GM18870 (cell line): ENCODE data around the gene ADCK1.
"Not testable (repeated sequence)": the region's sequence is repeated elsewhere in the genome, so short reads cannot be mapped to it uniquely, and the experiment has no call there.

ENCODE experiments used
- ATAC-seq: cut with Tn5 transposase; IDR thresholded peaks from one replicate; pipeline ENCODE4 v1.9.1; 2021; ENCODE audit warnings: moderate library complexity; ENCODE audit not compliant: unreplicated experiment

ADCK1 gene

GRCh38 chr14:77892890-77893484, 93.1 kb downstream of the ADCK1 start:
- ATAC-seq: no peak

DNA sequence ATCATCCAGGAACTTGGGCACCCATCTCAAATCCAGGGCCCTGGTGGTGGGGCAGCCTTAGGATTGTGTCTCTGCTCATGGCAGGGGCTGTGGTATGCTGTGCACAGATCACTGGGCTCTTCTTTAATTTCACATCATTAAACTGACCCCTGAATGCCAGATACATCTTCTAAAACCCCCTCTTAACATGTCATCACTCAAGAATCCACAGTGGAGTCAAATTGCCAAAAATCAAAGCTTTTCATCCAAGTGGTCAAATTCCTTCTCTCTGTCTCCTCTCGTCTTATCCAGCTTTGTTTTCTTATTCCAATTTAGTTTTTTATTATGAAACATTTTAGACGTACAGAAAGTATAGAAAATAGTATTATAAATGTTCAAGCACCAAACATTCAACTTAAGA, 97.5 kb downstream of the ADCK1 start:
- no peak for ATAC-seq

DNA sequence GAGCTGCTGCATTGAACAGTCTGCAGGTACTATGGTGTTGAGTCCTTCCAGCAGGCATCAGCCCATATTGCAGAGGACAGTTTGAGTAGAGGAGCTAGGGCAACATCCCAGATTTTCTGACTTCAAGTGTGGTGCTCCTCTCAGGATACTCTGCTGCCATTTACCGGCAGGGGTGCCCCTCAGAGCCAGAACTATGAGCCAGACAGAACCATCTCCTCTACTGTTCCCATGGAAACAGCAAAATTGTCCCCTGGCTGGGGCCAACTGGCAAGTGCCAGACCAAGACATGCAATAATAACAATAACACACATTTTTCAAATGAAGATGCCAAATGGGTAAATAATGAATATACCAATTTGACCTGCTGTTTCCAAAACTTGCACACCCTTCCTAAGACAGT, 102.9 kb downstream of the ADCK1 start:
- ATAC-seq: no peak

GRCh38 chr14:77903221-77903620, 103.3 kb downstream of the ADCK1 start:
- ATAC-seq: no peak

DNA sequence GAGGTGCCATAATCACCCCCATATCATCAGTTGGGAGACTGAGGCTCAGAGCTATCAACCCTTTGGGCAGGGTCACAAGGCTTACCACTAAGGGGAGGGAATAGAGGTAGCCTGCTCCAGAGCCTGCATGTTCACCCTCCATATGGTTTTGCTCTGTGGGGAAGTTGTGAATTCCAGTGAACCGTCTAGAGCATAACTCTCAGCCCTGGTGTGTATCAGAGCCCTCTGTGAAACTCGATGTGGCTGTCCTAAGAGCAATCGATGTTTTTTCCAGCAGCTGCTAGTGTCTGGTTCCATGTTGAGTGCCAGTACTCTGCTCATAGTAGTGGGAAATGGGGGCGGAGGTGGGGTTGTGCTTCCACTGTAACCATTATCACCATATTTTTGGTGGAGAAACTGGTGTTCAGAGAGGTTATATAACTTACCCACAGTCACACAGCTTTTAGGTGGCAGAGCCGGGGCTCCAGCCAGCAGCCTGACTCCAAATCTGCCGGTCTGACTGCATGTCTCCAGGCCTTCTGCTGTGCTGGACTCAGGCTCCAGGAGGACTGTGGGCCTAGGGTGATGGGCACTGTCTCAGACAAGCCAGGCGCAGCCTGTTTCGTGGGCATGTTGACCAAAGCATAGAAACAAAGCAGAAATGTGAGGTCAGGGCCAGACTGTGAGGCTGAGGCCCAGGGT, 104.2 kb downstream of the ADCK1 start:
- no peak for ATAC-seq

DNA sequence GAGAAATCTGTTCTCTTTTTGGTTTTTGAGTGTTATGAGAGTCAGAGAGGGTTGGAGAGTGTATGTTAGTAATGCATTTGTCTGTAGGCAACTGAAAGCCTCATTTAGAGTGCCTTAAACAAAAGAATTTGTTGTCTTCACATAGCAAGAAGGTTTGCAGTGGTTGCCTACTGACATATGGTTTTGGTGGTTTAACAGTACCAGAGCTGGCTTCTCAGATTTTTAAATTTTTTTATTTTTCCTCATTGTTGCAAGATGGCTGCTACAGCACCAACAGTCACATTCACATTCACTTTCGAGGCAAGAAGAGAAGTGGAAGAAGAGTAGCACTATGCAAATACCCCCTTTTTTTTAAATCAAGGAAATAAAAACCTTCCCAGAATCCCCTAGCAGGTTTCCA, 106.5 kb downstream of the ADCK1 start:
- no peak for ATAC-seq

DNA sequence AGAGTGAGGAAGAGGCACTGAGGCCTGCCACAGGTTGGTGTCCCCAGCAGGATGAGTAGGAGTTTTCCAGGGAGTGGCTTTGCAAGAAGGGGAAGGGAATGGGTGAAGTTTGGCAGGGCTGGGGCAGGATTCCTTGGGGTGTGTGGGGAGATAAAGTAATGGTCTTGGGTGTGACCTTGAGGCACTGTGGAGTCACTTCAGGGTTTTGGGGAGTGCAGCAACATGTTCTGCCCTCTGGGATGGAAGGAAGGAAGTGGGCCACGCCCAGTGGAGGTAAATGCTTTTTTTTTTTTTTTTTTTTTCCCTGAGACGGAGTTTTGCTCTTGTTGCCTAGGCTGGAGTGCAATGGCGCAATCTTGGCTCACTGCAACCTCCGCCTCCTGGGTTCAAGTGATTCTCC, 108.9 kb downstream of the ADCK1 start:
- no peak for ATAC-seq

GRCh38 chr14:77909911-77910310, 110.0 kb downstream of the ADCK1 start:
- ATAC-seq: no peak

DNA sequence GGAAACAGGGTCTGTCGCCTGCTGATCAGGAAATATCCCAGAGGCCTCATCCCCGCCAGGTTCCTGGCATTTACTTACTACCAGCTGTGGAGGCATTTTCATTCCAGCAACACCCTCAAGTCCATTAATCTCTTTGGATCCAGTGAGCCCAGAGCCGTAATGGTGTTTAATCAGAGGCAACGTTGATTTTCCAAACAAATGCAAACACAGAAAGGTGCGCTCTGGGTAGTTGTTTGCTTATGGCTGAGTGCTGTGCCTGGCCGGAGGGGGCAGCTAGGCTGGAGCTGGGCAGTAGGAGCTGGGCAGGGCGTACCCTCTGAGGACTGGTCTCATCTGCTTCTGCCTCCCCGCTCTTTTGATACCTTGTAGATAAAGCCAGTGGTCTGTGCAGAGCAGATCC, 110.6 kb downstream of the ADCK1 start:
- no peak for ATAC-seq

- ATAC-seq: no peak
These were observed 111.4 kb downstream of the ADCK1 start for GRCh38 chr14:77911356-77911755.

- no peak for ATAC-seq
These were observed 113.0 kb downstream of the ADCK1 start for GRCh38 chr14:77912754-77913556.

DNA sequence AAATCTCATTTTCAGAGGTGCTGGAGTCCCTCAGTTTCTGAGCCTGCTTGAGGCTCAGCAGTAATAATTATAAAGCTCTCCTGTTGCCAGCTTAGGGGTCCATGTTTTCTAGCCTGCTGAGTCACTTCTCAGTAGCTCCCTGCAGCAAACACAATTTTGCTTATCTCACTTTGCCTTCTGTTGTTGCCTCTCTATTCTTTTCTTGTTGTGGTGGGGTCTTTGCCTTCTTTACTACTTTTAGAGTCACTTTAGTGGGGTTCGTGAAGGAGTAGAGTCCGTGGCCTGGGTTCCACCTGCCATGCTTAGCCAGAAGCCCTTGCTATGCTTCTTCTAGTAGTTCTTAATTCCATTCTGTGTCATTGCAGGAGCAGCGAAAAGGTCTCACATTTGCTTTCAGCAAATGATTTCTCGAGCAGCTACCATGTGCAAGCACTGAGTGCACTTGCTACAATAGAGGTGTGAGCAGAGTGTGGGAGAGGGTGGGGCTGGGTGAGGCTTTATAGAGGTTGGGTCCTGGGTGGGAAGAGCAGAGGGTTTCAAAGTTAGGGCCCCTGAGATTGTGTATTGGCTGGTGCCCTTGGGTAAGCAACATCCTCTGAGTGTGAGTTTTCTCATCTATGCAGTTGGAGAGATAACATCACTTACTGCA, 114.3 kb downstream of the ADCK1 start:
- ATAC-seq: no peak

GRCh38 chr14:77915390-77915789, 115.5 kb downstream of the ADCK1 start:
- not testable (repeated sequence) for ATAC-seq

GRCh38 chr14:77917491-77918201, 117.7 kb downstream of the ADCK1 start:
- no peak for ATAC-seq

DNA sequence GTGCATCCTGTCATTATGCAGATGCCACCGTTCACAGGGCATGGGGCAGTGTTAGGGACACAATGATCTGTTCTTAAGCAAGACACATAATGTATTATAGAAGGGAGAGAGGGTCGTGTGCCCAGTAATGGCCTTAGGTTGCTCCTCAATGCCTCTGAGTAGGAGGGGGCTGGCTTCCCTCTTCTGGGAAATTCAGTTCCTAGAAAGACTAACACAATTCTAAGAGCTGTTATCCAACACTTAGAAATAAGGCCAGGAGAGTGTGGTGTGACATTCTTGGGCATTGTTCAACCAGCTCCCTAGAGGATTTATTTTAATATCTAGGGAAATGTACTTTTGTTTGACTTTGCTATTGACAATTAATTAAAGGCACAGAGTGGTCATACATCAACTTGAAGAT, 118.5 kb downstream of the ADCK1 start:
- no peak for ATAC-seq

- no peak for ATAC-seq
These were observed 120.4 kb downstream of the ADCK1 start for GRCh38 chr14:77920312-77920711.

DNA sequence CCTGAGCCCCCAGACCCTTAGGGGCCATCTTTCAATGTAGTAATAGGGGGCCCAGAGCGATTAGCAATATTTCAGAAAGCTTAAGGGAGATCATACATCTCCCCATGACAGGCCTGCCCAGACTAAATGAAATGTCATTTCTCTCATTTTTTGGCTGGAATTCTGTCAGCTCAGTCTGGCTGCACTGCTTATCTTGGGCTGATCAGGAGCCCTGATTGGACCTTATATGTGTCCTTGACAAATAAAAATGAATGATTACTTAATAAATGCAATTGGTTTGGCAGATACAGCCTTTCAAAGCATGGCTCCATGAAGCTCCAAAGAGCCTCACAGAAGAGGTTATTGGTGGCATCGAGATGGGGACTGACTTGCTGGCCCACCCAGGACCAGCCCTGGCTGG, 121.9 kb downstream of the ADCK1 start:
- no peak for ATAC-seq

- ATAC-seq: no peak
These were observed 123.4 kb downstream of the ADCK1 start for GRCh38 chr14:77923131-77923936.

- ATAC-seq: no peak
These were observed 124.4 kb downstream of the ADCK1 start for GRCh38 chr14:77924141-77924948.
